NCI-H2196 (cell line): ENCODE data around the gene DDX41.
"Not testable (repeated sequence)": the region's sequence is repeated elsewhere in the genome, so short reads cannot be mapped to it uniquely, and the experiment has no call there.

Source experiments
- DNase-seq: peaks from one replicate; lab custom pipeline; 2025; ENCODE audit not compliant: unreplicated experiment; lab: John Stamatoyannopoulos, UW

DDX41 gene

GRCh38 chr5:177516601-177517568 lies at the start of gene DDX41:
DDX41 (minus strand) TSS chr5:177516961; CDS start chr5:177516945, 16 bp downstream.
- peak; percentile 99 for DNase-seq

DNA sequence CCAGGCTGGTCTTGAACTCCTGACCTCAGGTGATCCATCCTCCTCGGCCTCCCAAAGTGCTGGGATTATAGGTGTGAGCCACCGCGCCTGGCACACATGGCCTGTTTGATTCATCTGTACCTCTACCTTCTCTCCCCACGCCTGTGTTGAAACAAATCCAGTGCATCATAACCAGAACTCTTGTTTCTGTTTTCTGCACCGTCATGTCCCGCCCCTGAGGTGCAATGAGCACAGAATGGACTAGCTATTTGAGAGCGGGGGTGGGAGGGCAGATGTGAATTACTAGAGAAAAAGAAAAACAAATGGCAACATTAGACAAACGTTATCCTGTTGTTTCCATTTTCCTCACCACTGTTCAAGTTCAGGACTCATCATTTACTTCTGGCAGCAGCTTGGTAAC lies 48.3 kb upstream of the DDX41 start:
- DNase-seq, result no peak

GRCh38 chr5:177559446-177559941 lies 42.7 kb upstream of the DDX41 start:
- DNase-seq, result not testable (repeated sequence)

DNA sequence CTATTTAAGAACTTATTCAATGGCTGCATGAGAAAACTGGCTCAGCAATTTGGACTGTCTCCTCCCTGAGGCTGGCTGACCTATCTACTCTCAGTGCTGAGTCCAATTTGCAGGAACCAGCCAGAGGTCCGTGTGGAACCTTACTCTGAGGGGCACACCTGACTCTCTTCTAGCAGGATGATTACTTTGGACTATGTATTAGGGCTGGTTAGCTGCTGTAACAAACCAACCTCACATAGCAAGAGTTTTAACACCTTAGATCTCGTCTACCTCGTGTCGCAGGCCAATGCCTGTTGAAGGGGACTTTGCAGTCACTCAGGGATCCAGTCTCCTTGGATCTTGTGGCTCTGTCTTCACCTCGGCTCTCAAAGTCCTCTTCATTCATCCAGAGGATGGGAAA lies 41.0 kb upstream of the DDX41 start:
- DNase-seq, result no peak

DNA sequence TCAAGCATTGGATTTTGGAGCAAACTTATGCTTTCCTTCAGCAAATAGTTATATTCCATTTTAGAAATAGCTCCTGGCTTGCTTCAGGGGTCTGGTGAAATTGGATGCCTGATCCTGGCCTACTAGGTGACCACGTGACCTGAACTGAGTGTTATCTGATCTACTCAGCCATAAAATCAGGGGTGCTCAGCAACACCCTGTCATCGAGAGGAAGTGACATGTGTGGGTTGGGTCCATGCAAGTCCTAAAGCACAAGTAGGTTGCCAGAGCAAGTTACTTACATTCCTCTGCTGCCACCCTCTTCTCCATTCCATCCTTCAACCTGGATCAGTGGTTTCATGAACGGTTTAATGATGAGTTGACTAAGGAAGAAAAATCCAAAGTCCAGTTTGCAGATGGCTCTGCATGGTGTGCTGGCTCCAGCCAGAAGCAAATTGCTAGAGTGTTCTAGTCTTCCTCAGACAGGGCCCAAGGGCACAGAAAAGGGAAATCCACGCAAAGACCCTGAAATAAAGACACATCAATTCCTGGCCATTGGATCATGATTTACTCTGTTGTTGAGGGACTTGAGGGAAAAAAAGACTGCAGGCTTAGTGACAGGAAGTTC lies 40.4 kb upstream of the DDX41 start:
- no peak for DNase-seq

DNA sequence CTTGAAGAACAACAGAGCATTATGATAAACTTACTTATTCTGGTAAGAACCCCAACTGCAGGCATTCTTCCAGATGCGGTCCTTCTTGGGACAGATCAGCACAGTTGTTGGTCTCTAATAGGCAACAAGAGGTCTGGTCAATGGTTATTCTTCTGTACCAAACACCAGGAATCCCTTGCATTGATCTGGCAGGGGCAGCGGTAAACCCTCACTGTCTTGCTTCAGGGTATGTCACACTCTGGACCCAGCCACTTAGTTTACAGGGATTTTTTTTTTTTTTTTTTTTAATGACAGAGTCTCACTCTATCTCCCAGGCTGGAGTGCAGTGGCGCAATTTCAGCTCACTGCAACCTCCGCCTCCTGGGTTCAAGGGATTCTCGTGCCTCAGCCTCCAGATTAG lies 38.9 kb upstream of the DDX41 start:
- no peak for DNase-seq

- no peak for DNase-seq
Observed at GRCh38 chr5:177555228-177555627, 38.5 kb upstream of the DDX41 start.

GRCh38 chr5:177554474-177555111 lies 37.8 kb upstream of the DDX41 start, which contains the start of gene FAM193B:
FAM193B (minus strand) TSS chr5:177554563; CDS start chr5:177554458, 105 bp downstream.
- peak; percentile 91 for DNase-seq

DNA sequence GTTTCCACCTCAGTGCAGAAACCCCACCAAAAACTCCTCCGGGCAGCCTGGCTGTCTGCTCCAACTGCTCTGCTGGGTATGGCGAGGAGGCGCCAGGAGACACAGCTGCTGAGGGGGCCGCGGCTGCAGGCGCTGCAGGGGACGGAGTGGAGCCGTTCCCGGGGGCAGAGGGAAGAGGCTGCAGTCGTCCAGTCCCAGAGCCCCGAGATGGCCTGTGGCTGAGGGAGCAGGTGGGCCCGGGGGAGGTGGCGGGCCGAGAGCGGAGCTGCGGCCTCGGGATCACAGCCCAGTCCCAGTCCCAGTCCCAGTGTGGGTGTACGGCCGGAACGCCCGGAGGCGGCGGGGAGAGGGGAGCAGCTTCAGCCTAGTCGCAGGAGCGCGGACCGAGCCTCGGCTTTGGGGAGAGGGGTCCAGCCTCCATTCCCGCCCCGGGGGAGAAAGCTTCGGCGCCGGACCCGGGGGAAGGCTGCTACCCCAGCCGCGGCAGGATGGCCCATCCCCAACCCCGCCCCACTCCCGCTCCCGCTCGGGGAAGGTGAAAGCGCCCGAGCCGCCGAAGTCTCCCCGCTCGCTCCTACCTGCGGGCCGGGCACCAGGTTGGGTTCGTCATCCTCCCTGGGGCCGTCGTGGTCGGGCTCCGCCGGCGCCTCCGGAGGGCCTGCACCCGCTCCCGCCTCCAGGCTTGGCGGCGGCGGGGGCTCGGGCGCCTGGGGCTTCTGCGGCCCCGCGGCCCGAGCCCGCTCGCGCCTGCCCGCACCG lies 37.1 kb upstream of the DDX41 start:
- DNase-seq, result no peak

DNA sequence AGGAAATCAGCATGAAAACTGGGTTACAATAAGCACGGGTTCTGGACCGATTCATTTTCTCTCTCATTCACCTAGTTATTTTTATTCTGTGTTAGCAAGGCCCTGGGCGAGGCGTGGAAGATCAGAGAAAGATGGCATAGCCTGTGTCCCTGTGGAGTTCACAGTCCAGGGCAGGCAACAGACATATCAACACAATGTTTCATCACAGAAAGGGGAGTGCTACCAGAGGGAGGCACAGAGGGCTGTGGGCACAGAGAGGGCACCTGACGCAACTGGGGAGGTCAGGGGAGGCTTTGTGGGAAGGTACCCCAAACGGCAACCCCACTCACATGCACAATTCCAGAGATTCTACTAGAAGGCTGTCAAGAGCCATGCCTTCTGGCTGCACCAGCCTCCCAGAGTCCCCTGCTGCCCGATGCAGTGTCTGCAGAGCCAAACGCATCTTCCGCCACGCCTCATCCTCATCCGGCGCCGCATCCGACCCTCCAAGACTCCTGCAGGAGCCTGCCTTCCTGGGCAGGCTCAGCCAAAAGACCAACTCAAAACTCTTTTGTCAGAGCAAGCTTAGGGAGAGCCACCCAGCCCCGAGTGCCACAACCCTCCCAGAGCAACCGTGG lies 36.2 kb upstream of the DDX41 start:
- DNase-seq, result no peak

DNA sequence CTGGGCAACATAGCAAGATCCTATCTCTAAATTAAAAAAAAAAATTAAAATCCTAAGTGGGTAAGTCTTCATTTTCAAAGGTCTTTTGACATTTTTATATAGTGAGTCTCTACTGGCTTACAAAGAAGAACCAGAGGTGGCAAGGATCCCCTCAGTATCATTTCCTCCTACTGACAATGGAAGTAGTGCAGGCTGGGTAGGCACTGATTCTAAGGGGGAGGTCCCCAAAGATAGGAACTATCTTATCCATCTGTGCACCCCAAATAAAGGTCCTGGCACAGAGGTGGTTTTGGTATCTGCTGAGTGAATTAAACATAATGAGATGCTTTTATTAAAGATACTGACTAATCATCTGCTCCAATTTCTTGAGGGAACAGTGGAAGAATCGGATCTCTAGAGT lies 33.4 kb upstream of the DDX41 start:
- DNase-seq, result no peak

- DNase-seq, result no peak
Observed at GRCh38 chr5:177548495-177548894, 31.7 kb upstream of the DDX41 start.

- DNase-seq, result no peak
Observed at GRCh38 chr5:177547736-177548135, 31.0 kb upstream of the DDX41 start.

DNA sequence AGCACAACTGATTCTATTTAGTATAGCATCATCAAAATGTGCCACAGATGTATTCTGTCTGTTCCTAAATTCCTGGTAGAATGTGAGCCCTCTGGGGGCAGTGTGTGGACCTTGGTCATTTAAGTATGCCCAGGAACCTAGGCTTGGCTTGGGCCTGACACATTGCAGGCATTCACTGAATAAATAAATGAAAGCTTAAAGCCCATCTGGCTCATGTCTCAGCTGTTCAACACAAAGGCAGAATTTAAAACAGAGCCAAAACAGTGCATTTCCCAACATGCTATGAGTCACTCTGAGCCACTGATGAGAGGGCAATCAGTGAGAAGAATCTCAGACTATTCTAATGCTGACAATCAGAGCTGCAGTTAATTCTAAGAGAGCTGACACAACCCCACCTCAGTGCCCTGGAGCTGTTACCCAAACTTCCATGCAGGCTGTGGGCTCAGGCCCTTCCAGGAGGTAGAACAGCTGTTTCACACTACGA lies 29.5 kb upstream of the DDX41 start:
- DNase-seq, result peak; percentile 14

DNA sequence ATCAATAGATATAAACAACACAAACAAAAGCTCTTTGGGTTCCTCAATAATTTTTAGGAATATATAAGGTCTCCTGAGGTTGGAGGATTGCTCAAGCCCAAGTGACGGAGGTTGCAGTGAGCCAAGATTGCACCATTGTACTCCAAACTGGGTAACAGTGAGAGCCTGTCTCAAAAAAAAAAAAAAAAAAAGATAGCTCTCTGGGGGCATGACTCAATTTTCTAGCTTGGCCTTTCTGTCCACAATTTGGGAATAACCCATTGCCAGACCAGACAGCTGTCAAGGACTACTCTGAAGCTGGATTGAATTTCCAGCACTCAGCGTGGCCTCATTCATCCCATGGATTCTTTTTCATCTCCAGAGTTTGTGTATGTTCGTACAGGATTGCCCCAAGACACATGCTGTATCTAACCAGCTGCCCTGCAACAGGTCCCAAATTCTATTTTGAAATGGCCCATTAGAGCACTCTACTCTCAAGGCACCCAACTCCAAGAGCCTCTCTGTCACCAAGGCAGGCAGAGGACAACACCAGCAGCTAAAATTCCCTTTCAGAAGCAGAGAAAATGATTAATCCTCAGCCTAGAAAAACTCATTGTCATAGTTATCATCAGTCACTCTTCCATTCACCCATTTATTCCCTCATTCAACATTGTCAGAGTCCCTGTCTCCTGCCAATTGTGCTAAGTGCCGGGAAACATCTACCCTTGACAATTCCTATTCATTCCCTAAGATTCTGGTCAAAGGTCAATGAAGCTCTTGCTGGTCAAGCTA lies 28.9 kb upstream of the DDX41 start:
- DNase-seq, result no peak

GRCh38 chr5:177542816-177543465 lies 26.2 kb upstream of the DDX41 start:
- DNase-seq, result no peak

DNA sequence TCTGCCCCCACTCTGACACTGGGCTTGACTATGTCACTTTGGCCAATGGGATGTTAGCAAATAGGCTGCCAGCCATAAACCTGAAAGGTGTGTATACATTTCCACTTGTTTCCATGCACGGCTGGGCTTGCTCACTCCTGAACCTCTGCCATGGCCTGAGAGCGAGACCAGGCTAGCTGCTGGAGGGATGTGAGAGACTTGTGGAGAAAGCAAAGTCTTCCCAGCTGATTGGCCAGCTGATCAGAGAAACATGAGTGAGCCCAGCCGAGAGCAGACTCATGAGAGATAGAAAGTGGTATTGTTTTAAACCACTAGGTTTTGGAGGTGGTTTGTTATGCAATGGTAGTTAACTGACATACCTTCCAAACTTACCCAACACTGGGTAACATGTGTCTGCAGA lies 23.7 kb upstream of the DDX41 start:
- peak; percentile 30 for DNase-seq

GRCh38 chr5:177539411-177539810 lies 22.6 kb upstream of the DDX41 start:
- DNase-seq, result no peak

- no peak for DNase-seq
Observed at GRCh38 chr5:177538876-177539275, 22.1 kb upstream of the DDX41 start.
